Measurements from ENCODE around the gene CTTNBP2. TPM values are rescaled to one million over a fixed set of nuclear protein-coding genes. Genes with fewer than 3 reads are reported as not detected.

The CTTNBP2 gene
- polyA plus RNA-seq, 2 of the 4 experiments (the other 2 are of a cell fraction): 0.18 to 0.25 TPM

DNA sequence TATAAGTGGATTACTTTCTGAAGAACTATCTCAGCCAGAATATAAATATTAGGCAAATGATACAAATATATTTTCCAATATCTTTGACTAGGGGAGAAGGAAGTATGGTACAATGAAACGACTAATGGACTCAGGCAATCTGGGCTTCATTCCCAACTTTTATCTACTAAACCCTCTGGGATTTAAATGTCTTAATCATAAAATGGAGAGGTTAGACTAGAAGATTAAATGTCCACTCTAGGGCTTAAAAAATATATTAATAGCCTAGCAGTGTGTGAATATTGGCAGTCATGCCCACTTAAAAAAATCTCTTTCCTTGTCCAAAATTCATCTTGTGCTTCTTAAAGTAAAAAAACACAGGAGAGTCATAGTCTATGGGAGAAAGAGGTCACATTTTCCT lies 98.3 kb downstream of the CTTNBP2 start (continued):
- TF ChIP-seq KDM5A (IDR thresholded peaks at IDR 0.05): no peak
- TF ChIP-seq KDM1A (IDR thresholded peaks at IDR 0.05; ENCODE audit: low read depth): no peak
- TF ChIP-seq, protein P1, sequence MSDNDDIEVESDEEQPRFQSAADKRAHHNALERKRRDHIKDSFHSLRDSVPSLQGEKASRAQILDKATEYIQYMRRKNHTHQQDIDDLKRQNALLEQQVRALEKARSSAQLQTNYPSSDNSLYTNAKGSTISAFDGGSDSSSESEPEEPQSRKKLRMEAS (IDR thresholded peaks at IDR 0.05): no peak
- TF ChIP-seq, protein P2, sequence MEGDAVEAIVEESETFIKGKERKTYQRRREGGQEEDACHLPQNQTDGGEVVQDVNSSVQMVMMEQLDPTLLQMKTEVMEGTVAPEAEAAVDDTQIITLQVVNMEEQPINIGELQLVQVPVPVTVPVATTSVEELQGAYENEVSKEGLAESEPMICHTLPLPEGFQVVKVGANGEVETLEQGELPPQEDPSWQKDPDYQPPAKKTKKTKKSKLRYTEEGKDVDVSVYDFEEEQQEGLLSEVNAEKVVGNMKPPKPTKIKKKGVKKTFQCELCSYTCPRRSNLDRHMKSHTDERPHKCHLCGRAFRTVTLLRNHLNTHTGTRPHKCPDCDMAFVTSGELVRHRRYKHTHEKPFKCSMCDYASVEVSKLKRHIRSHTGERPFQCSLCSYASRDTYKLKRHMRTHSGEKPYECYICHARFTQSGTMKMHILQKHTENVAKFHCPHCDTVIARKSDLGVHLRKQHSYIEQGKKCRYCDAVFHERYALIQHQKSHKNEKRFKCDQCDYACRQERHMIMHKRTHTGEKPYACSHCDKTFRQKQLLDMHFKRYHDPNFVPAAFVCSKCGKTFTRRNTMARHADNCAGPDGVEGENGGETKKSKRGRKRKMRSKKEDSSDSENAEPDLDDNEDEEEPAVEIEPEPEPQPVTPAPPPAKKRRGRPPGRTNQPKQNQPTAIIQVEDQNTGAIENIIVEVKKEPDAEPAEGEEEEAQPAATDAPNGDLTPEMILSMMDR (IDR thresholded peaks at IDR 0.05): no peak
- TF ChIP-seq HDAC2 (IDR thresholded peaks at IDR 0.05): no peak
- TF ChIP-seq EHMT2 (IDR thresholded peaks at IDR 0.05; ENCODE audit: low read depth): no peak

DNA sequence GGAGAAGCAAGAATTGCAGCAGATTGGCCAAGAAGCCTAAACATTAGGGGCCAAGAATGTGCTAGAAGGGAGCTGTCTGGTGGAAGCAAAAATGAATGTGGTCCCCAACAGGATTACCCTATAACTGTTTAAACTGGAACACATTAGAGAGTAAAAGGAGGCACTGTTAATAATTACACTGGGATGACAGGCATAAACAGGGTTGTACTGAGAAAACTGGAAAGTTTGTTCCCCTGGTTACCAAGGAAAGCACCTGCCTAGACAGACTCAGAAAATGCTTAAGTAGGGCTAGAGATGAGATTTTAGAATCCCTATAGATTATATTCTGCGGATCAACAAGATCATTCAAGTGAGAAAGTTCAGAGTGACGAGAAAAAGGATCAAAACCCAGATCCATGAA lies 100.8 kb downstream of the CTTNBP2 start:
- ChIA-PET CTCF (no interaction called here), POLR2A (no interaction called here)
- no peak for FAIRE-seq
- H3K4me1 ChIP-seq: peaks cover 3% of the 10 kb centered on the region
- ATAC-seq: no peak
- TF ChIP-seq HEYL (CRISPR knock-in tag; IDR thresholded peaks at IDR 0.05): no peak
- TF ChIP-seq NPAS2 (CRISPR knock-in tag; IDR thresholded peaks at IDR 0.05; ENCODE audit: borderline replicate concordance): no peak
- no peak for TF ChIP-seq RCOR1 (IDR thresholded peaks at IDR 0.05; ENCODE audit: low read depth, low read length)
- no peak for TF ChIP-seq TP53 (CRISPR knock-in tag; IDR thresholded peaks at IDR 0.05)
- TF ChIP-seq JUNB (IDR thresholded peaks at IDR 0.05): no peak
- TF ChIP-seq TFCP2L1 (CRISPR knock-in tag; IDR thresholded peaks at IDR 0.05): no peak
- TF ChIP-seq, protein P3, sequence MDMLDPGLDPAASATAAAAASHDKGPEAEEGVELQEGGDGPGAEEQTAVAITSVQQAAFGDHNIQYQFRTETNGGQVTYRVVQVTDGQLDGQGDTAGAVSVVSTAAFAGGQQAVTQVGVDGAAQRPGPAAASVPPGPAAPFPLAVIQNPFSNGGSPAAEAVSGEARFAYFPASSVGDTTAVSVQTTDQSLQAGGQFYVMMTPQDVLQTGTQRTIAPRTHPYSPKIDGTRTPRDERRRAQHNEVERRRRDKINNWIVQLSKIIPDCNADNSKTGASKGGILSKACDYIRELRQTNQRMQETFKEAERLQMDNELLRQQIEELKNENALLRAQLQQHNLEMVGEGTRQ (IDR thresholded peaks at IDR 0.05): no peak
- TF ChIP-seq BHLHE40 (IDR thresholded peaks at IDR 0.05; ENCODE audit: low read depth, low read length): no peak
- no peaks in the 10 kb centered on the region for H3K9me3 ChIP-seq
- H3K27ac ChIP-seq: no peak overlapping the region
- 56% methylated on average over 2 of the region's 2 CpGs for WGBS (ENCODE audit: missing lambda C conversion rate)
- no peak overlapping the region for H3K4me3 ChIP-seq
- no peak overlapping the region for H3K4me2 ChIP-seq
- no peak for DNase-seq (ENCODE audit: low read depth in 1 of 2, low spot score in 1 of 2)

DNA sequence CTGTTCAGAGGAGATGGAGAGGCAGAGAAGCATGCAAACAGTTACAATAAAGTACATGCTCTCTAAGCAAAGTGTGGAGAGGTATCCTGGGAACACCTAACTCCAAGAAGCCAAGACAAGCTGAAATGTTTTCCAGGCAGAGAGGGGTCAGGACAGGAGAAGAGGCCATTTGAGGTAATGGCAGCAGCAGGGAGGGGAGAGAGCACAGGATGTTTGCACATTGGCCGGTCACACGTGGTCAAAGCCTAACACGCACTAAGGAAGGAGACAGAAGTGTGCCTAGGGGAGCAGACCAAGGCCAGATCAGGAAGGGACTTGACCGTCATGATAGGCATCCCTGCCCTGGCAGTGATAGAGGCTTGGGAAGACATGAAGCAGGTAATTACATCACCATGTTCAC lies 101.5 kb downstream of the CTTNBP2 start:
- no peak for ATAC-seq

DNA sequence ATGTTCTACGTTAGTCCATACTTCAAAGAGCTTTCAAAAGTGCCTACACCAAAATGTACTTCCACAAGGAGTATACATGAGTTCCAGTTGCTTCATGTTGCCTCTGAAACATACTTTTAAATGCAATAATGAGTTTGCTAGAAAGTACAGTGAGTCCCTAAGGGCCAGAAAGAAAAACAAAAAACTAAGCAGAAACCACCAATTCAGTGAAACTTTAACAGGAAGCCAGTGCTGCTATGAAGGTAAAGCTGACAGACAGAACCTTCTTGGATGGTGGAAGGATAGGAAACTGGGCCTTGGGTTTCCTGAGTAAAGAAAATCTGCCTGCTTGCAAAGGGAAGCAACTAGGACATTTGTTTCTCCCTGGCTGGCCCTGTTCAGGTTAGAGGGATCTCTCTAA lies 104.2 kb downstream of the CTTNBP2 start:
- POLR2A ChIA-PET: no interaction called here
- CTCF ChIA-PET: interaction anchor here (0.6 kb wide), 1 partner anchor 150 kb away, joined by 3 read pairs; no protein-coding TSS in a partner anchor
- 52% methylated on average over 1 of the region's 1 CpG for WGBS (ENCODE audit: missing lambda C conversion rate)

More for the DNA sequence above, 101.5 kb downstream of the CTTNBP2 start:
- no peaks in the 10 kb centered on the region for H3K4me1 ChIP-seq
- no peak overlapping the region for H3K4me3 ChIP-seq
- DNase-seq (ENCODE audit: low read depth in 1 of 2, low spot score in 1 of 2): no peak
- FAIRE-seq: no peak
- POLR2A ChIA-PET: no interaction called here
- H3K9me3 ChIP-seq: no peaks in the 10 kb centered on the region
- H3K4me2 ChIP-seq: no peak overlapping the region
- TF ChIP-seq MYC (IDR thresholded peaks at IDR 0.05; ENCODE audit: borderline replicate concordance, low read length): no peak
- TF ChIP-seq NFE2L2 (conservative IDR thresholded peaks at IDR 0.05; ENCODE audit: low read length): no peak
- TF ChIP-seq EHMT2 (IDR thresholded peaks at IDR 0.05; ENCODE audit: low read depth): no peak
- TF ChIP-seq HEYL (CRISPR knock-in tag; IDR thresholded peaks at IDR 0.05): no peak
- WGBS (ENCODE audit: missing lambda C conversion rate): 77% methylated on average over 4 of the region's 4 CpGs
- CTCF ChIA-PET: interaction anchor here (0.8 kb wide), 1 partner anchor 77 kb away, joined by 3 read pairs; no protein-coding TSS in a partner anchor
- H3K27ac ChIP-seq: no peak overlapping the region

DNA sequence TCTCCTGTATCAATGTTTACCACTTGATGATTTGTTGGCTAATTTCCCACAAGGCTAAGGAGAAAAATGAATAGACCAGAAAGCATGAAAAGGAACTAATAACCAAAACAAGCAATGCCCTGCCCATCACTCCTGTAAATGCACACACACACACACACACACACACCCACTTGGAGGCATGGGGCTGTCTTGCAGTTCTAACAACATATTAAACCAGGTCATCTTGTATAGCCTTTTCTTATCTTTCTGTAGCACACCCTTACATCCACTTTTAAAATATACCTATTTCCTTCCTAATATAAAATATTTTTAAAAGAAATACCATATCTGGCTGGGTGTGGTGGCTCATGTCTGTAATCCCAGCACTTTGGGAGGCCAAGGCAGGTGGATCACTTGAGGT lies 105.3 kb downstream of the CTTNBP2 start:
- FAIRE-seq (no peak), ATAC-seq (no peak), DNase-seq (ENCODE audit: low read depth in 1 of 2, low spot score in 1 of 2) (no peak)
- ChIA-PET POLR2A (no interaction called here), CTCF (no interaction called here)
- H3K4me3 ChIP-seq: no peak overlapping the region
- no peaks in the 10 kb centered on the region for H3K9me3 ChIP-seq
- no peak overlapping the region for H3K27ac ChIP-seq
- H3K4me1 ChIP-seq: no peaks in the 10 kb centered on the region
- H3K4me2 ChIP-seq: no peak overlapping the region
- TF ChIP-seq CBX8 (IDR thresholded peaks at IDR 0.05) (no peak), HOXA7 (CRISPR knock-in tag; IDR thresholded peaks at IDR 0.05) (no peak), ESRRA (IDR thresholded peaks at IDR 0.05; ENCODE audit: borderline replicate concordance, low read length) (no peak), NR3C1 (IDR thresholded peaks at IDR 0.05) (no peak), ZNF302 (CRISPR knock-in tag; IDR thresholded peaks at IDR 0.05) (no peak), HOXB5 (CRISPR knock-in tag; IDR thresholded peaks at IDR 0.05) (no peak), TP53 (CRISPR knock-in tag; IDR thresholded peaks at IDR 0.05) (no peak), JUNB (IDR thresholded peaks at IDR 0.05) (no peak)
- TF ChIP-seq, protein P2 (IDR thresholded peaks at IDR 0.05): no peak
- TF ChIP-seq, protein P4, sequence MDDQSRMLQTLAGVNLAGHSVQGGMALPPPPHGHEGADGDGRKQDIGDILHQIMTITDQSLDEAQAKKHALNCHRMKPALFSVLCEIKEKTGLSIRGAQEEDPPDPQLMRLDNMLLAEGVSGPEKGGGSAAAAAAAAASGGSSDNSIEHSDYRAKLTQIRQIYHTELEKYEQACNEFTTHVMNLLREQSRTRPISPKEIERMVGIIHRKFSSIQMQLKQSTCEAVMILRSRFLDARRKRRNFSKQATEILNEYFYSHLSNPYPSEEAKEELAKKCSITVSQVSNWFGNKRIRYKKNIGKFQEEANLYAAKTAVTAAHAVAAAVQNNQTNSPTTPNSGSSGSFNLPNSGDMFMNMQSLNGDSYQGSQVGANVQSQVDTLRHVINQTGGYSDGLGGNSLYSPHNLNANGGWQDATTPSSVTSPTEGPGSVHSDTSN (IDR thresholded peaks at IDR 0.05): no peak

More for the DNA sequence above, 104.2 kb downstream of the CTTNBP2 start:
- Histone ChIP-seq H3K4me3 (no peak overlapping the region), H3K27ac (no peak overlapping the region), H3K4me2 (no peak overlapping the region), H3K4me1 (no peaks in the 10 kb centered on the region), H3K9me3 (no peaks in the 10 kb centered on the region)
- DNase-seq (ENCODE audit: low read depth in 1 of 2, low spot score in 1 of 2): no peak
- FAIRE-seq: no peak
- no peak for ATAC-seq
- TF ChIP-seq, protein P1 (IDR thresholded peaks at IDR 0.05): no peak

Data from A549 (cell line).